ENCODE data around the gene SACS.

The SACS gene, protein sequence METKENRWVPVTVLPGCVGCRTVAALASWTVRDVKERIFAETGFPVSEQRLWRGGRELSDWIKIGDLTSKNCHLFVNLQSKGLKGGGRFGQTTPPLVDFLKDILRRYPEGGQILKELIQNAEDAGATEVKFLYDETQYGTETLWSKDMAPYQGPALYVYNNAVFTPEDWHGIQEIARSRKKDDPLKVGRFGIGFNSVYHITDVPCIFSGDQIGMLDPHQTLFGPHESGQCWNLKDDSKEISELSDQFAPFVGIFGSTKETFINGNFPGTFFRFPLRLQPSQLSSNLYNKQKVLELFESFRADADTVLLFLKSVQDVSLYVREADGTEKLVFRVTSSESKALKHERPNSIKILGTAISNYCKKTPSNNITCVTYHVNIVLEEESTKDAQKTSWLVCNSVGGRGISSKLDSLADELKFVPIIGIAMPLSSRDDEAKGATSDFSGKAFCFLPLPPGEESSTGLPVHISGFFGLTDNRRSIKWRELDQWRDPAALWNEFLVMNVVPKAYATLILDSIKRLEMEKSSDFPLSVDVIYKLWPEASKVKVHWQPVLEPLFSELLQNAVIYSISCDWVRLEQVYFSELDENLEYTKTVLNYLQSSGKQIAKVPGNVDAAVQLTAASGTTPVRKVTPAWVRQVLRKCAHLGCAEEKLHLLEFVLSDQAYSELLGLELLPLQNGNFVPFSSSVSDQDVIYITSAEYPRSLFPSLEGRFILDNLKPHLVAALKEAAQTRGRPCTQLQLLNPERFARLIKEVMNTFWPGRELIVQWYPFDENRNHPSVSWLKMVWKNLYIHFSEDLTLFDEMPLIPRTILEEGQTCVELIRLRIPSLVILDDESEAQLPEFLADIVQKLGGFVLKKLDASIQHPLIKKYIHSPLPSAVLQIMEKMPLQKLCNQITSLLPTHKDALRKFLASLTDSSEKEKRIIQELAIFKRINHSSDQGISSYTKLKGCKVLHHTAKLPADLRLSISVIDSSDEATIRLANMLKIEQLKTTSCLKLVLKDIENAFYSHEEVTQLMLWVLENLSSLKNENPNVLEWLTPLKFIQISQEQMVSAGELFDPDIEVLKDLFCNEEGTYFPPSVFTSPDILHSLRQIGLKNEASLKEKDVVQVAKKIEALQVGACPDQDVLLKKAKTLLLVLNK (N-terminal part only)

DNA sequence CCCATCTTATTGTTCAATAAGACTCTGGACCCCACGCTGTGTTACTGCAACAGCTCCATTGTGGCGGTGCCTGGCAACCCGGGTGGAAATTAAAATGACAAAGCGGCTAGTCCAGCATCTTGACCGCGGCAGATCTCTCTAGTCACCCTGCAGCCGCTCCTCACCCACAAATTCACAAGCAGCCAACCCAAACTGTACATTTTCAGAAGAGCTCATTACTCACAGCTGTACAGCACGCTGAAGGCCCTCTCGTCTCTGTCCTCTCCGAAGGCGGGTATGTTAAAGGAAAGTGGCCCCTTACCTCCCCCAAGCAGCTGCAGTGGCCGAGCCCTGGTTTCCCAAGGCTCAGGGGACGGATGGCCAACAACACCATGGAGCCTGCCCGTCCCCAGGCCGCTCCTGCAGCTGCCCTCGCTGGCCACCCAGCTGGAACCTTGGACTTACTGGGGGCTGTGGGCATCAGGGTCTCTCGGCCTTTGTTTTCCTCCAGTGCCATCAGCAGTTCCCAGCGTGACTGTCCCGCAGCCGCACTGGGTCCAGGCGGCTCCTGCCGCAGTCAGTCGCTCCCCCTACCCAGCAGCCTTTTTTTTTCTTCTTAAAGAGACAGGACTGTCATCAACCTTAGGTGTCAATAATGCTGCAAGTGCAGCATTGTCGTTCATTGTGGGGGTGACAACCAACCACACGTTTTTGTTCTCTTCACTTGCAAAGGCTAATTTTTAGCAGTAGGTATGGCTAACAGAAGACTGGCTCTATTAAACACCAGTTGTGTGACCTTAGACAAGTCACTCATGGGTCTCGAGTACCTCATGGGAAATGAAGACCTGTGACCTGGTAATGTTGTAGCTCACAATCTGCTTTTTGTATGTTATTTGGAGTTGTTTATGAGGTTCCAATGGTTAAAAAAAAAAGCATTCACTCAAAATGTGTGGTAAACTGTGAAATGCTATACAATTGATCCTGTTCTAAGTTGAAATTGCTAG lies at the start of gene SACS:
SACS (minus strand) TSS at position 532 of the 983 bp plus-strand sequence. CDS start 22,463 bp downstream, outside the sequence.
- peak; percentile 62 for DNase-seq

DNA sequence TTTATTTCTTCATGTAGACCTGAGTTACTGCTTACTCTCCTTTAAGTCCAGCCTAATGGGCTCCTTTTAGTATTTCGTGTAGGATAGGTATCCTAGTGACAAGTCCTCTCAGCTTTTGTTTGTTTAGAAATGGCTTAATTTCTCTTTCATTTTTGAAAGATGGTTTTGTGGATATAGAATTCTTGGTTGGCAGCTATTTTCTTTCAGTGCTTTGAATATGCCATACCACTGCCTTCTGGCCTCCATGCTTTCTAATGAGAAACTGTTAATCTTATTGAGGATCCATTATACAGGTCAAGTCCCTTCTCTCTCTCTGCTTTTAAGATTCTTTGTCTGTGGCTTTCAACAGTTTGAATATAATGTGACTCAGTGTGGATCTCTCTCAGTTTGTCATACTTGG lies 46.8 kb upstream of the SACS start:
- DNase-seq, result no peak

DNA sequence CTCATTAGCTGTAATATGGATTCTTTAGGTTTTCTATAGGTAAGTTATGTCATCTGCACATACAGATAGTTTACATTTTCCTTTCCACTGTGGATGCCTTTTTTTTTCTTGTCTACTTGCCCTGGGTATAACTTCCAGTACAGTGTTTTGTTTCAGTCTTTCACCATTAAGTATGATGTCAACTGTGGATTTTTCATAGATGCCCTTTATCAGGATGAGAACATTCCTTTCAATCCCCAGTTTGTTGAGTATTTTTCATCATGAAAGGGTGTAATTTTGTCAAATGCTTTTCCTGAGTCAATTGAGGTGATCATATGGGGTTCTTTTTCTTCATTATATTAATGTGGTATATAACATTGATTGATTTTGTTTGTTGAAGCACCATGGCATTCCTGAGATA lies 43.6 kb upstream of the SACS start:
- no peak for DNase-seq

DNA sequence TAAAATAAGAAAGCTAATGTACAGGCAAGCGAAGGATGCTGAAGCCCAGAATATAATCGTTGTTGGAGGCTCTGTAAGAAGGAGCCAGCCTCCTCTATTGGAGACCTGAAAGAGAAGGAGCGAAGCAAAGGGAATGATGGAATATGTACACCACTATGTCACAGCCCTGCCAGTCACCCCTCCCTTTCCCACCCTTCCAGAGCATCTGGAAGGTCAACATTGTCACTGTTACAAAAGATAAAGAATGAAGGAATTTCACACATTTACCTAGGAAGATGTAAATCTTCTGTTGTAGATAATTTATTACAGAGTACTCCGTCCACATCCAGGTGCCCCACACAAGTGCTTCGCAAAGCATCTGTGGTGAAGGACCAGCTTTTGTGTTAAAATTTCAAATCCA lies 39.7 kb upstream of the SACS start:
- DNase-seq, result no peak

DNA sequence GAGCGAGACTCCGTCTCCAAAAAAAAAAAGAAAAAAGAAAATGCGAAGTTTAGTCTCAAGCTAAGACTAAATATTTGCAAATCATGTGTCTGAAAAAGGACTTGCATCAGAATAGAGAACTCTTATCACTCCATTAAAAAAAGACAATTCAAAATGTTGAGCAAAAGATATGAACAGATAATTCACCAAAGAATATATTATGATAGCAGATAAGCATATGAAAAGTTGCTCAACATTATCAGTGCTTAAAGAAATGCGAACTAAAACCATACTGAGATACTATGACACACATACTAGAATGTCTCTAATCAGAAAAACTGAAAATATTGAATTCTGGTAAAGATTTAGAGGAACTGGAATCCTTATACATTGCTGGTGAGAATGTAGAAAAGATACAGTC lies 38.7 kb upstream of the SACS start:
- DNase-seq, result no peak

DNA sequence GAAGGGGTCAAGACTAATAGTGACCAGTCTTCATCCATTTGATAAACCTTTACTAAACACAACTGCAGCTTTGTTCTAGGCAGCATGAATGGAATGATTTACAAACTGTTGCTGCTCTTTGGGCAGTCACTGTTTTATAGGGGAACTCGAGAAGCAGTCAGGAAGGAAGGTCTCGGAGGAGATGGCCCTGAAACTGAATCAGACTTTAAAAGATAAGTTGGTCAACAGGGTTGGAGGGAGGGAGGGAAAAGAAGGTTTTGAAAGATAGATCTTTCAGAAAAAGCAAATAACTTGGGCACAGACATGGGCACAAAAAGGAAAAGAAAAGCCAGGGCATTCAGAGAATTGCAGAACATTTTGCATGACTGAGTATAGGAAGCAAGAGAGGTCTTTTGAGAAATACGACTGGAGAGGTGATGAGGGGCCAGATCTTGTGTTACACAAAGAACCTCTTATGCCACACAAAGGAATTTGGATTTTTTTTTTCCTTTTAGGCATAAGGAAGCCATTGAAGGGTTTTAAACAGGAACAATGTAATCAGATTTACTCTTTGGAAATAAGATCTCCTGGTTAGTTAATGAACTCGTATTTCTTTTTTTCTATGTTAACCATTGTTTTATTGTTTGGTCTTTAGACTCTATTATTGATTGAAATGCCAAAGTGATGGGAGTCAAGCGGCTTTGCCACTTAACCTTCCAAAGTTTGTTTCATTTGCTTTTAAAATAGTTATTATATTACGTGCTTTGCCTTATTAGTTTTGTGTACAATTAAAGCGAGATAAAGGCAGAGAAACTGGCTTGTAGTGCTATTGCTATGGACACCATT lies 37.5 kb upstream of the SACS start:
- no peak for DNase-seq

DNA sequence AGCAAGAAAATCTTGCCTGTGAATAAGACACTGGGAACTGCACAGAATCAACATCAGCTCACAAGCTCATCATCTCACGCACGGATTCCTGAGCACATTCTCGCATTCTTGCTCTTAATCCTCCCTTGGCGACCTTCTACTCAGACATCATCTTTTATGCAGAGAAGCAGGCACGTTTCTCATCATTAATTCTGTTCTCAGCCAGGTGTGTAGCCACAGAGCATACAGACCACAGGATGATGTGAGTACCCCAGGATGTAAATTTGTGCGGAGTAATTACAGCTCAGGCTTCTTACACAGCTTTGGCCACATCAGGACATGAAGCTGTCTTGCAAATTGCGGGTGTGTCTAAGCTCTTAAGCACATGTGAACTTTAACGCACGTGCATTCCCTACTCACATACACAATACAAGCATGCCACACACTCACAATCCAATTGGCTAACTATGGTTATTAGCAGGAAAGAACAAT lies 36.5 kb upstream of the SACS start:
- no peak for DNase-seq

DNA sequence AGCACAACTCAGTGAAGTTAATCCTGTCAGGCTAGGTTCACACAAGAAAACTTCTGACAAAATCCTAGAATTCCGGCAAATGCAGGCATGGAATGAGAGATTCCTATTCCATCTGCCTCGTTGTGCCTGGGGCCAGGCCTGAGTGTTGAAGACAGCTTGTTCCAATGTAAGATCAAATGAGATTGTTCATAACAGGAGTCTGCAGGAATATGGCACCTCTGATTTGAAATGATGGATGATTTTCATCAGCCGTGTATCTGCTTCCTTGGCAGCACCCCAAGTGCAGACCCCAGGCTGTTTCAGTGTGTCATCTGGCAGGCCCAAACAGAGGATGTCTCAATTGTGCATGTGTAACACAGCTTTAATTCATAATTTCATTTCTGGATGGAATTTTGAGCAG lies 35.3 kb upstream of the SACS start:
- no peak for DNase-seq

DNA sequence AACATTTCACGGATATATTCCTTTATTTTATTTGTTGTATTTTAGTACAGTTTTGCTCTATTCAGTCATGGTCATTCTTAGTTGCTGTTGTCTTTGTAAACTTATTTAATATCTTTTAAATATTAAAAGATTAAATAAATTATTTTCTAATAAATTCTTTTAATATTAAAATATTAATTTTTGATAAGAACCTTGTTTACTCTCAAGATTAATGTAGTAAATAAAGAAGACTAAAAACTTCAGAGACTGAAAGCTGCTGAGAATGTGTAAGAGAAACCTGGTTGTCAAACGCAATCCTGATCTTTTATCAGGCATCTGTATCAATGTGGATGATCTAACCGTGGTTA lies 34.4 kb upstream of the SACS start:
- no peak for DNase-seq

DNA sequence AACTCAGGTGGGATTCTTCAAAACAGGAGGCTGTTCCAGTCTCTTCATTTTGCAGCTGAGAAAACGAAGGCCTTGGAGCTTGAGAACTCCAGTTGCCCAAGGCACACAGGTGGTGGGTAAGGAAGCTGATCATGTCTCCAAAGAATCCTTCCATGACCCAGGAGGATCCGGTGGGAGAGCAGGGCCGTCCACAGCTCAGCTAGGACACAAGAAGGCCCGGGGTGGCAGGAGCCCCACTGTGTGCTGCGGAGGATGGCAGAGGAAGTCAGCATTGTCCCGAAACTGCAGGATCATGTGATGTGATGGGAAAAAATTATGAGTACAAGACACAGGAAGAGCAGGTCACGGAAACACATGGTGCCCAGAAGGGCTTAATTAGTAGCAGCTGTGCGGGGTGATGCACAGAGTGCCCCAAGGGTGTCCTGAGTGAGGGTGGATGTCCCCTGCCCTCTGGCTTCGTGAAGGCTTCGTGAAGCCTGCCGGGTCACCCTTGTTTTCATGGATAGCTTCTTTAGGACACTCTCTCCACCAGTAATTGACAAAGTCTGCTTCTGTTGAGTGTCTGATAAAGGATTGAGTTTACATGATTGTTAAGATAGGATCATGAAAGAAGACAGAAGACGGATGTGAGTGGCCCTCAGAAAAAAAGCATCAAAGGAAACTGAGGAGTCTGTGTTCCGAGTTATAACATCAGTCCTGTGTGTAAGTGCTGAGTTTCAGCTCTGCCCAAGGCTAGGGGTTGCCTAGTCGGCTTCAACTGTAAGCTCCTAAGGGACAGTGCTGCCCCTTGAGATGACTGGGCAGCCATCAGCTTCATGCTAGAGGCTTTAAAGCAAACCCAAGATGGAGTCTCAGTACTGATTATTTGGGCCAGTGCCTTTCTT lies 33.8 kb upstream of the SACS start:
- no peak for DNase-seq

DNA sequence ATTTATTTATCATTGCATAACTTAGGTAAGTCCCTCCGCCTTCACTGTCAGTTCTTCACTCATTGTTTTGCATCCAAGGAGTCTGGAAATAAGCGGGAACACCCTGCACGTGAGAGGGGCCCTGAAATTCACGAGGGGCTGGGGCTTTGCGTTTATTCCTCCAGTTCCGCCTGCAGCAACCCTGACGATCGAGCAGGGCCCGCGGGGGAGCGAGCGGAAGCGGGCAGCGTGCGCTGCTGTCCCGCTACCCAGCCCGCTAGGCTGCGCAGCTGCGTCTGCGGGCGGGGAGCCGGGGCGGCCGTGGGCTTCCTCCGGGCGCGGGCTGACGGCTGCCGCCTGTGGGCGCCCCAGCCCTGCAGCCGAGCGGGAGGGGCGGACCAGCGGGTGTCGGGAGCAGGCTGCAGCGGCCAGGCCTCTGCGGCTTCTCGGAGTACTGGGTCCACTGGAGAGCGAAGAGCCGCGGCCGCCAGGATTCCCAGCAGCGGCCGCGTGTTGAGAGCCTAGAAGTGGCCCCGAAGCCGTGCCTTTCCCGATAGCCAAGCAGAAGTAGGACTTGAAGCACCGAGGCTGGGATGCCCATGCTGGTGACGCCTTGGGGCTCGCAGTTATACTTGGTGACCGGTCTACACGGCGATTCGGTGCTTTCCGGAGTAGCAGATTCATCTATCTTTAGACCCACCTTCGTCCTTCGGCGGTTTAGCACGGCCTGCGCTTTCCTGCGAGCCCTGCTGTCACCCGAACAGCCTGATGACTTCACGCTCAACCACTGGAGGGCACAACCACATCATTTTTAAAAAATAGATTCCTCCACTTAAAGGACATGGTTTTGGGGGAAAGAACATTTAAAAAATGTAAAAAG lies 32.9 kb upstream of the SACS start:
- DNase-seq, result peak; percentile 68

DNA sequence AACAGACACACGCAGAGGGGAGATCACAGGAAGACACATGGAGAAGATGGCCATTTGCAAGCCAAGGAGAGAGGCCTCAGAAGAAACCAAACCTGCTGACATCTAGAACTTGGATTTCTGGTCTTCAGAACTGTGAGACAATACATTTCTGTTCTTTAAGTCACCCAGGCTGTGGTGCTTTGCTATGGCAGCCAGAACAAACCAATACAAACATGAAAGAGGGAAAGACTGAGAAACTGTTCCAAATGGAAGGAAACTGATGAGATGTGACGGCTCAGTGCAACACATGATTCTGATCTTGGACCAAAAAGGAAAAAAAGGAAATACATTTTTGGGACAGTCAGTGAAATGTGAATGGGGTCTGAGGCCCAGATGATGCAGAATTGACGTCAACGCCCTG lies 30.2 kb upstream of the SACS start:
- no peak for DNase-seq

DNA sequence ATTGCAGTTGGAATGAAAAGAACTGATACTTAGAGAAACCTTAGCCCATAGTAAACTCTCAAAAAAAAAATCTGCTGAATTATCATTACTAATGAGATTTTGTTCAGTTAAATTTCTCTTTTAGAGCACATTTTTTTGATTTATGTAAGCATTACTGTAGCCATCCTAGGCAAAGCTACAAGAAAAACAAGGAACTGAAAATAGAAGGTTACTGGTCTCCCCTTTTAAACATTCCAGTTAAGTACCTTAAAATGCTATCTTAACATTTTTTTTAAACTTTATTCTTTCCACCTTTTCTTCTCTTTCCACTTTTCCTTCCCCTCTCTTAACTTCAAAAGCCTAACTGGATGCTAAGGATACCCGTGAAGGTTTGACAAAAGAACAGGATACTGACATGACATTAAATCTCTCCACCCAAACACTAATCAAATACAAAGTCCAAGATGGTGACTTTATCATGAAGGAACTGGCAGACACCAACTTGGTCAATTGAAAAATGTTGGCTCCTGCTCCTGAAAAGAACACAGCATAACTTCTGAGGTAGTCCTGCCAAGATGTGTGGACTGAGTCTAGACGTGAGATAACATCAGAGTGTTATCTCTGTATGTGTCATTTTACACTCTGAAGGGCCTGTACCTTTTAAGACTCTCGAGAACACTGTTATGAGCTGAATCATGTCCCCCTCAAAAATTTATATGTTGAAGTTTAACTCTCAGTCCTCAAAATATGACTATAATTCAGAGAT lies 29.5 kb upstream of the SACS start:
- DNase-seq, result no peak

DNA sequence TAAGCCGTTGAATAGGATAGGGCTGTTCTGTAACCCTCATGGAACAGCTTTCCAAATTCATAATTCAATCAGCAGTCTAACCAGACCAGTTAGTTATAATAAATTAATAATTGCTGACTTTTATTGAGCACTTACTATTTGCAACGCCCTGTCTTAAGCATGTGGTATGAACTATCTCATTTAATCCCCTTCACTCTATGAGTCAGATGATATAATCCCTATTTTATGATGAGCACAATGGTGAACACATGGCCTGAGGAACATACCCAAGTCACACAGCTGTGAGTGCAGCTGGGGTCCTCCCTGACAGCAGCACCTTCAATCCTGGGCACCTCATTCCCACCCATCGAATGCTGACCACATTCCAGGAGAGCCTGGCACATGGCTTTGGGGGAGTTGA lies 28.0 kb upstream of the SACS start:
- no peak for DNase-seq

DNA sequence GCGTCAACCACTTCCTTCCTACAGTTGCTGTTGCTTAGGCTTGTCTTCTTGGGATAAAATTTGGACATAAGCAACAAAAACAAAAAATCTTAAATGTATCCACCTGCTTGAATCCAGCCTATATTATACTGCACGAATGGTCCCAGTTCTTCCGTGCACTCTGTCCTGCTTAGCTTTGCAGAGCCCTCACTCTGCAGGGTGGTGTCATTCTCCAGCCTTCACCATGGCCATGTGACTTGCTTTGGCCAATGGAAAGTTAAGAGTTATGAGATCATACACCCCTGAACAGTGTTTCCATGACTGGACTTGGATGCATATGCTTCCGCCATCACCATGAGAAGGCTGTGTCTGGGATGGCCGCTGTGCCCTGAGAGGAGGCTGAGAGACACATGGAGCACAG lies 27.4 kb upstream of the SACS start:
- DNase-seq, result no peak

DNA sequence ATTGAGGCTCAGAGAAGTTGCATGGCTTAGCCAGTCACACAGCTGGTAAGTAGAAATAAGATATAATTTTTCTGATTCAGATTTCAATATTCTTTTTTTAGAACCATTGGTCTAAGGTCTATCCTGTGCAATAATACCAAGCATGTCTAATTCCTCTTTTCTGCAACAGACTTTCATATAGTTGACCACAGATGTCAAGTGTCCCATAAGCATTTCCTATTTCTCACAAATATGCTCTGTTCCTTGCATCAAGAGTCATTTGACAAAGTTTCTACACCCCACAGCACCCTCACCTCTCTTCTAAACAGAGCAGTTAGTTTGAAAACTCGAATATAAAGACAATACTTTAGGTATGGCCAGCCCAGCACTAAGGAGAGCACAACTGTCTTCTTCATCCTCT lies 26.8 kb upstream of the SACS start:
- no peak for DNase-seq

DNA sequence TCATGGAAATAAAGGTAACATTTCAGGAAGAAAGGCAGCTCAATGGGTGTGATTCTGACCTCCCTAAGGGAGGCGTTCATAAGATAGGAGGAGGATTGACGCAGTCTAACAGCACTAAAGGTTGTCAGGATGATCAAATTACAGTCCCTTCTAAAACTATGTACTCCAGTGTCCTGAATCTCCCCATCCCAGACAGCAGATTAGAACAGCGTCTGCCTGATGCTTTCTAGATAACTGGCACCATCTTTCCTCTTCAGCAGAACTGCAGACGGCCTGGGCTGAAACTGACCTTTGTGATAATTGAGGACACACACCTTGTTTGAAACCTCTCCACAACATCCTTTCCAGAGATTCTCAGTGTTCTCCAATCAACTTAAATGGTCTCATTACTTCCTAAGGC lies 25.5 kb upstream of the SACS start:
- DNase-seq, result no peak

DNA sequence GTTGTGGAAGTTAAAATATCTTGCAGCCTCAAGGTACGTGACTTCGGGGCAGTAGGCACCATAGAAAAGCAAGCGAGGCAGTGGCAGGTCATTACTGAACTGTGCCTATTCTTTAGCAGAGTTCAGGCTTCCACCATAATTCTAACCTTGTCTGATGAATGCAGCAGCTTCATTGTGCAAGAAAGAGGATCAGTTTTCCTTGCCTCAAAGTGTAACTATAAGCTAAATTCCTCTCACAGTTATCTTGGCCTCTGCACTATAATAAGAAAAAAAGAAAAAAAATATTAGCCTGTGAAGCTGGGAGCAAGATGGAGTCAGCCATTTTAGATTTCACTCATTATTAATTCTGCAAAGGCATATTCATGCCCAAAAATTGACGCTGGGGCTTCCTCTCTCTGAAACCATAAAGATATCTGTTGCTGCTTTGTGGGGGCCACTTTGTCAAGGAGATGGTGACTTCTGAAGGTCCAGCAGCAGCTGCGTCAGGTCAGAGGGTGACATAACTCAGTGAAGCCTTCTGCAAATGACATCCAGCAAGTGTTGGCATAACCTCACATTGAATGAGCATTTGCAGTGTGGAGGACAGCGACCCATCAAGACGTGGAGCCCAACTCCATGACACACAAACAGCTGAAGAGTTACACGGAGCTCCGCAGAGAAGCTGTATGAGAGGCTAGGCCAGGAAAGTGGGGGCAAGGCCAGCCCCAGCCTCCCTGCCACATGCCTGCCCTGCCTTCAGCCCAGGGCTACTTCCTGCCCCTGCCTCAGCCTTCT lies 23.1 kb upstream of the SACS start:
- DNase-seq, result no peak

Data from NCI-H2227 treated with DMSO at 0.1 percent for 48 hours (cell line).